ENCODE results near the gene MKS1.

DNA sequence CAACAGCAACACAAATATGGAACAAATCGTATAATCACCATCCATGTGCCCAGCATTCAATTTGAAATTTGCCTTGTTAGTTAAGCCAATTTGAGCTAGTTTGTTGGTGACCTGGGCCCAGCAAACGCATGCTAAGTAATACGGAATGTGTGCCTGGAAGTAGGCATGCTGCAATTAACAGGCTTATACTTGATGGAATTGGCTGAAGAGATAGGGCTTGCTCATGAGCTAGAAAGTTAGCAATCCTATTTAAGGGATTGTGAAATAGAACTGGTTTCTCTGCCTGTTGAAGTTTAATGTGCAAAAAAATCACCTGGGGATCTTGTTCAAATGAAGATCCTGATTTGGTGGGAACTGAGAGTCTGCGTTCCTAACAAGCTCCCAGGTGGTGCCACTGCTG is 10.8 kb upstream of the MKS1 start:
- TF ChIP-seq POLR2A (IDR thresholded peaks at IDR 0.05; ENCODE audit: borderline replicate concordance, extremely low read depth, insufficient read depth, insufficient read length) (no peak), SRF (IDR thresholded peaks at IDR 0.05; ENCODE audit: low read depth) (no peak)
- TF ChIP-seq, protein P1, sequence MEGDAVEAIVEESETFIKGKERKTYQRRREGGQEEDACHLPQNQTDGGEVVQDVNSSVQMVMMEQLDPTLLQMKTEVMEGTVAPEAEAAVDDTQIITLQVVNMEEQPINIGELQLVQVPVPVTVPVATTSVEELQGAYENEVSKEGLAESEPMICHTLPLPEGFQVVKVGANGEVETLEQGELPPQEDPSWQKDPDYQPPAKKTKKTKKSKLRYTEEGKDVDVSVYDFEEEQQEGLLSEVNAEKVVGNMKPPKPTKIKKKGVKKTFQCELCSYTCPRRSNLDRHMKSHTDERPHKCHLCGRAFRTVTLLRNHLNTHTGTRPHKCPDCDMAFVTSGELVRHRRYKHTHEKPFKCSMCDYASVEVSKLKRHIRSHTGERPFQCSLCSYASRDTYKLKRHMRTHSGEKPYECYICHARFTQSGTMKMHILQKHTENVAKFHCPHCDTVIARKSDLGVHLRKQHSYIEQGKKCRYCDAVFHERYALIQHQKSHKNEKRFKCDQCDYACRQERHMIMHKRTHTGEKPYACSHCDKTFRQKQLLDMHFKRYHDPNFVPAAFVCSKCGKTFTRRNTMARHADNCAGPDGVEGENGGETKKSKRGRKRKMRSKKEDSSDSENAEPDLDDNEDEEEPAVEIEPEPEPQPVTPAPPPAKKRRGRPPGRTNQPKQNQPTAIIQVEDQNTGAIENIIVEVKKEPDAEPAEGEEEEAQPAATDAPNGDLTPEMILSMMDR (IDR thresholded peaks at IDR 0.05 in 2 of 3, conservative IDR thresholded peaks at IDR 0.05 in 1 of 3; ENCODE audit: borderline replicate concordance in 1 of 3, insufficient read depth in 1 of 3, low read depth in 2 of 3, low read length in 2 of 3) = no peak

Measured in HCT116 (cell line).